Lower lobe of right lung (tissue), 2 donors: ENCODE measurements around the gene PRKN. TPM values are rescaled to one million over a fixed set of nuclear protein-coding genes. Genes with fewer than 3 reads are reported as not detected.

ENCODE experiments used
- ATAC-seq, 2 donors: fragments of 200-7000 bp; cut with Tn5 transposase; one replicate each; pipeline ENCODE4 v1.9.1; 2020 to 2022; ENCODE audit warnings: mild to moderate bottlenecking in 2 of 2, moderate library complexity in 2 of 2
- DNase-seq: peaks from one replicate; pipeline ENCODE4 v3.0.0-alpha.2; 2020
- H3K27ac ChIP-seq: fragments of 200-600 bp; one replicate; pipeline ENCODE4 v1.8.0; 2022
- H3K27me3 ChIP-seq: fragments of 200-600 bp; one replicate; pipeline ENCODE4 v1.8.0; 2022; ENCODE audit warnings: low read depth
- H3K36me3 ChIP-seq: fragments of 200-600 bp; one replicate; pipeline ENCODE4 v1.8.0; 2022; ENCODE audit warnings: mild to moderate bottlenecking
- H3K4me1 ChIP-seq: fragments of 200-600 bp; one replicate; pipeline ENCODE4 v1.8.0; 2022
- H3K4me3 ChIP-seq: fragments of 200-600 bp; one replicate; pipeline ENCODE4 v1.8.0; 2022; ENCODE audit warnings: mild to moderate bottlenecking
- H3K9me3 ChIP-seq: fragments of 200-600 bp; one replicate; pipeline ENCODE4 v1.8.0; 2022
- intact Hi-C: fragments of 100-400 bp; cut with DNase I; formaldehyde crosslinking; loops from one replicate; pipeline ENCODE4 v1.11.0; 2022
- long read RNA-seq: library from polyadenylated mRNA; unstranded; transcript quantifications from one replicate; pipeline ENCODE4 v2.0.0, GENCODE V29; 2021
- total RNA-seq: library from RNA; stranded (reverse); fragmentation: NEBNext Ultra II Directional; extraction: Animal tissue kit (Norgen Biotek cat#: 25700); gene quantifications from one replicate; pipeline ENCODE4 v1.2.1, GENCODE V29; 2021
- TF ChIP-seq, protein P1 (sequence below): fragments of 200-600 bp; IDR thresholded peaks from one replicate; pipeline ENCODE4 v1.8.0; 2022; ENCODE audit warnings: antibody characterized with exemption, mild to moderate bottlenecking
- donor health status: DM: no; HTN: yes; CAD: no; lungs with severe emphysema.

Gene PRKN
- 6.1 TPM for total RNA-seq
- long read RNA-seq, partial matches to known transcripts, result 1 of 4 reads
- long read RNA-seq, other reads (novel, unspliced or antisense), result 3 of 4 reads

DNA sequence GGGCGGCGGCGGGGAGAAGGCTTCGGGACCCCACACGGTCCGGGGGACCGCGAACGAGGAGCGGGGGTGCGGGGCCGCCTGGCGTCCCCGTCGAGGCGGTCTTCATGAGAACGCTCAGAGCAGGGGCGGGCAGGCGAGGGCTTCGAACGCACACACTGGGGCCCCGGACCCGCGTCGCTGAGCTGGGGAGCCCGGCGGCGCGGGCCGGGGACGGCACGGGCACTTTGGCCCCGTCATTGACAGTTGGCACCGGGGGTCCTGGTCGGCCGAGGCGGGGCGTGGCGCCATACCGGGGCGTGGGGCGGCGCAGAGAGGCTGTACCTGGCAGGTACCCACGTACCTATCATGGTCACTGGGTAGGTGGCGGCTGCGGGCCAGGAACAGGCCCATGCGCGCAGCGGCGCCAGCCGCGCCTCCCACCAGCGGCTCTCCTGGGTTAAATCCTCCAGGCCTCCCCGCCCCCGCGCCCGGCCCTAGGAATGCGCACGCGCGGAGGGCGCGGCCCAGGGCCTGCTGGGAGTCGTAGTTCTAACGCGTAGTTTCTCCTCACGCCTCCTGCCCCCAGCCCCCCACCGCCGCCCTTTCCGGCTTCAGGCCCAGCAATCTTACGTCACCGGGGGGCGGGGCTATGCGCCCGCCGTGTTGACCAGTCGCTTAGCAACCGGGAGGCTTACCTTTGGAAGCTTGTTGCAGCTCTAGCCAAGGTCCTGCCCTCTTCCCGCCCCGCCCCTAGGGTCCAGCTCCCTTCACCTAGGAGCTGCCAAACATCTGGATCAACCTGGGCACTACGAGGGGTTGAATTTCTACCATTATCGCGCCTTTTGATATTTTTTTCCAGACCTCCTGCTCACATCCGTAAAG lies at the start of gene PRKN, which contains the start of gene PACRG:
TSS of gene PRKN (minus strand) at position 445 of the 861 bp plus-strand sequence.
TSS of gene PACRG (plus strand) at position 653 of the 861 bp plus-strand sequence.
- DNase-seq, result peak; percentile 99
- Histone ChIP-seq H3K9me3 (no peaks in the 10 kb centered on the region), H3K27ac (peak within 1 kb of the TSS; percentile 87), H3K4me1 (peaks cover 7% of the 10 kb centered on the region), H3K36me3 (no peaks in the 10 kb centered on the region), H3K4me3 (peak within 1 kb of the TSS; percentile 74), H3K27me3 (no peaks in the 10 kb centered on the region)
- intact Hi-C loops, result no loop called here
- TF ChIP-seq, protein P1, sequence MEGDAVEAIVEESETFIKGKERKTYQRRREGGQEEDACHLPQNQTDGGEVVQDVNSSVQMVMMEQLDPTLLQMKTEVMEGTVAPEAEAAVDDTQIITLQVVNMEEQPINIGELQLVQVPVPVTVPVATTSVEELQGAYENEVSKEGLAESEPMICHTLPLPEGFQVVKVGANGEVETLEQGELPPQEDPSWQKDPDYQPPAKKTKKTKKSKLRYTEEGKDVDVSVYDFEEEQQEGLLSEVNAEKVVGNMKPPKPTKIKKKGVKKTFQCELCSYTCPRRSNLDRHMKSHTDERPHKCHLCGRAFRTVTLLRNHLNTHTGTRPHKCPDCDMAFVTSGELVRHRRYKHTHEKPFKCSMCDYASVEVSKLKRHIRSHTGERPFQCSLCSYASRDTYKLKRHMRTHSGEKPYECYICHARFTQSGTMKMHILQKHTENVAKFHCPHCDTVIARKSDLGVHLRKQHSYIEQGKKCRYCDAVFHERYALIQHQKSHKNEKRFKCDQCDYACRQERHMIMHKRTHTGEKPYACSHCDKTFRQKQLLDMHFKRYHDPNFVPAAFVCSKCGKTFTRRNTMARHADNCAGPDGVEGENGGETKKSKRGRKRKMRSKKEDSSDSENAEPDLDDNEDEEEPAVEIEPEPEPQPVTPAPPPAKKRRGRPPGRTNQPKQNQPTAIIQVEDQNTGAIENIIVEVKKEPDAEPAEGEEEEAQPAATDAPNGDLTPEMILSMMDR, result no peak
- peak; percentile 99 to 100 for ATAC-seq

DNA sequence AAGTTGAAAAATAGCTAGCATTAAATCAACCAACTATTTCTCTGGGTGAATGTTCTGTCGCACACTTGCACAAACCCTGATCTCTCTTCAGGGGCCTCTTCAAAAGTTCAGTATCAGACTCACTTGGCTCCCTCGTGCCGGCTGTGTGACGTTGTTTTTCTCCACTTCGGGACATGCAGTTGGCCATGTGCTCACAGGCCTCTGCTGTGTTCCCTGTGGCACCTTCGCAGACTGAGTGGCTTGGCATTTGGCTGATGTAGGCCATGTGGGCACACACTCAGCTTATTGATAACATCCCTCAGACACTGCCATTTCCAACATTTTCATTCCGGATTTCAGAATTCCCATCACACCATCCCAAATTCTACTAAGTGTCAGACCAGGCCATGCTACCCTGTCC lies 49.5 kb upstream of the PRKN start:
- ATAC-seq (no peak), DNase-seq (no peak)
- no peak overlapping the region for H3K27ac ChIP-seq
- intact Hi-C loops, result no loop called here
- H3K4me1 ChIP-seq, result no peaks in the 10 kb centered on the region
- no peak overlapping the region for H3K4me3 ChIP-seq
- no peaks in the 10 kb centered on the region for H3K36me3 ChIP-seq
- TF ChIP-seq, protein P1, result no peak
- H3K27me3 ChIP-seq, result no peaks in the 10 kb centered on the region
- H3K9me3 ChIP-seq, result peaks cover 18% of the 10 kb centered on the region

DNA sequence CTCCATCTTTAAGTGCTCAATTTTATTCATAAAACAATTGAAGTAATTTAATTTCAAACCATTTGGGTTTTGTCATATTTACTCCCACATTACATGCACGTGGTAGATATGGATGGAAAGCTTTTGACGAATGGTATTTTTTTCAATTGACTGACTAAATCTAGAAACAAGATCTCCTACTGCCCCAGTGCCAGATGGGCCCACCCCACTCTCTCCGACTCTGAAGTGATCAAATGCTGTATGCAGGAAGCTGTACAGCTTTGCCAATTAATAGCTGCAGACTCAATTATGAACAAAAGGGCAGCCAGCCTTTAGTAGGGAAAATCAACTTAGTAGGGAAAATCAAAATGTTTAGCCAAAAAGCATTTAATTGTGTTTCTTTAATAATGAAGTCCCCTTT lies 46.4 kb upstream of the PRKN start:
- H3K36me3 ChIP-seq, result no peaks in the 10 kb centered on the region
- DNase-seq, result no peak
- H3K9me3 ChIP-seq, result no peaks in the 10 kb centered on the region
- ATAC-seq, result no peak
- TF ChIP-seq, protein P1, result no peak
- intact Hi-C loops, result no loop called here
- H3K27me3 ChIP-seq, result no peaks in the 10 kb centered on the region
- no peak overlapping the region for H3K27ac ChIP-seq
- no peak overlapping the region for H3K4me3 ChIP-seq
- no peaks in the 10 kb centered on the region for H3K4me1 ChIP-seq

DNA sequence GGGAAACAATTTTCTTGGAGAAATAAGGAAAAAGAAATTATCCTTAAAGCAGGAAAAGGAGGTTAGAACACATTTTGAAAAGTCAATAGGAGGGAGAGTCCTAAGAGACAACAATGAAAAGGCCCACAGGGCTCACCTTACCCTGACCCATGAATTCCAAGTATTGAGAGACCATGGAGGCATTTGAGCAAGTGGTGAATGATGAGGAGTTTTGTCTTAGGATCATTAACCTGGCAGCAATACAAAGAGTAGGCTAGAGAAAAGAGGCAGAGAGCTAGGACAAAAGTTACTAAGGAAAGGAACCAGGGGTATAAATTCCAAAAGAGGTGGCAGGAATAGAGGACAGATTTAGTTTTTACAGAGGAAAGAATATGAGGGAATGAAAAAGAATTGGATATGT lies 44.9 kb upstream of the PRKN start:
- H3K27ac ChIP-seq, result no peak overlapping the region
- intact Hi-C loops, result no loop called here
- no peaks in the 10 kb centered on the region for H3K36me3 ChIP-seq
- ATAC-seq (no peak), DNase-seq (no peak)
- no peaks in the 10 kb centered on the region for H3K9me3 ChIP-seq
- H3K27me3 ChIP-seq, result no peaks in the 10 kb centered on the region
- no peaks in the 10 kb centered on the region for H3K4me1 ChIP-seq
- no peak overlapping the region for H3K4me3 ChIP-seq
- TF ChIP-seq, protein P1, result no peak

DNA sequence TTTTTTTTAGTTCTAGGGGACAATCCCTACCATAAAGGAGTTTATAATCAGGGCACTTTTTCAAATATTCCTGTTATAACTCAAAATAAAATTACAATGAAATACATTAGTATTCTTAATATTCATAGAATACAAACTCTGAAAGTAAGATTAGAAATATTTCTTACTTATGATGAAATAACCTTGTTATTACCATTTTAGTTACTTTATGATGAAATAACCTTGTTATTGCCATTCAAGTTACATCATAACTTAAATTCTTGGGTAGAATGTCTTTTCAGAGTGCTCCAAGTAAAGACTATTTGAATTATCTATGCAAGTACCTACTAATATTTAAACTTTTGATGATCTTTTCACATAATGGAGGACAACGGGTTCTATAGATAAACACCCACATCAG lies 43.4 kb upstream of the PRKN start:
- H3K9me3 ChIP-seq, result no peaks in the 10 kb centered on the region
- H3K4me1 ChIP-seq, result no peaks in the 10 kb centered on the region
- ATAC-seq, result no peak
- no peak overlapping the region for H3K27ac ChIP-seq
- no peak overlapping the region for H3K4me3 ChIP-seq
- no peaks in the 10 kb centered on the region for H3K36me3 ChIP-seq
- H3K27me3 ChIP-seq, result no peaks in the 10 kb centered on the region
- DNase-seq, result no peak
- TF ChIP-seq, protein P1, result no peak
- intact Hi-C loops, result no loop called here
